GM12874 (cell line): ENCODE measurements around the gene CEP44.

ENCODE experiments used
- TF ChIP-seq, protein P1 (sequence below): IDR thresholded peaks from 2 replicates; pipeline ENCODE4 v1.5.1; 2011; ENCODE audit warnings: low read depth, mild to moderate bottlenecking, control low read depth, low read length, moderate library complexity; ENCODE audit not compliant: insufficient read depth

Gene CEP44

GRCh38 chr4:174334628-174335027, 50.9 kb downstream of the CEP44 start:
- TF ChIP-seq, protein P1, sequence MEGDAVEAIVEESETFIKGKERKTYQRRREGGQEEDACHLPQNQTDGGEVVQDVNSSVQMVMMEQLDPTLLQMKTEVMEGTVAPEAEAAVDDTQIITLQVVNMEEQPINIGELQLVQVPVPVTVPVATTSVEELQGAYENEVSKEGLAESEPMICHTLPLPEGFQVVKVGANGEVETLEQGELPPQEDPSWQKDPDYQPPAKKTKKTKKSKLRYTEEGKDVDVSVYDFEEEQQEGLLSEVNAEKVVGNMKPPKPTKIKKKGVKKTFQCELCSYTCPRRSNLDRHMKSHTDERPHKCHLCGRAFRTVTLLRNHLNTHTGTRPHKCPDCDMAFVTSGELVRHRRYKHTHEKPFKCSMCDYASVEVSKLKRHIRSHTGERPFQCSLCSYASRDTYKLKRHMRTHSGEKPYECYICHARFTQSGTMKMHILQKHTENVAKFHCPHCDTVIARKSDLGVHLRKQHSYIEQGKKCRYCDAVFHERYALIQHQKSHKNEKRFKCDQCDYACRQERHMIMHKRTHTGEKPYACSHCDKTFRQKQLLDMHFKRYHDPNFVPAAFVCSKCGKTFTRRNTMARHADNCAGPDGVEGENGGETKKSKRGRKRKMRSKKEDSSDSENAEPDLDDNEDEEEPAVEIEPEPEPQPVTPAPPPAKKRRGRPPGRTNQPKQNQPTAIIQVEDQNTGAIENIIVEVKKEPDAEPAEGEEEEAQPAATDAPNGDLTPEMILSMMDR = no peak

- TF ChIP-seq, protein P1 = no peak
Measured at GRCh38 chr4:174340714-174341113, 57.0 kb downstream of the CEP44 start.

- TF ChIP-seq, protein P1 = no peak
Measured at GRCh38 chr4:174349156-174349555, 65.4 kb downstream of the CEP44 start.

DNA sequence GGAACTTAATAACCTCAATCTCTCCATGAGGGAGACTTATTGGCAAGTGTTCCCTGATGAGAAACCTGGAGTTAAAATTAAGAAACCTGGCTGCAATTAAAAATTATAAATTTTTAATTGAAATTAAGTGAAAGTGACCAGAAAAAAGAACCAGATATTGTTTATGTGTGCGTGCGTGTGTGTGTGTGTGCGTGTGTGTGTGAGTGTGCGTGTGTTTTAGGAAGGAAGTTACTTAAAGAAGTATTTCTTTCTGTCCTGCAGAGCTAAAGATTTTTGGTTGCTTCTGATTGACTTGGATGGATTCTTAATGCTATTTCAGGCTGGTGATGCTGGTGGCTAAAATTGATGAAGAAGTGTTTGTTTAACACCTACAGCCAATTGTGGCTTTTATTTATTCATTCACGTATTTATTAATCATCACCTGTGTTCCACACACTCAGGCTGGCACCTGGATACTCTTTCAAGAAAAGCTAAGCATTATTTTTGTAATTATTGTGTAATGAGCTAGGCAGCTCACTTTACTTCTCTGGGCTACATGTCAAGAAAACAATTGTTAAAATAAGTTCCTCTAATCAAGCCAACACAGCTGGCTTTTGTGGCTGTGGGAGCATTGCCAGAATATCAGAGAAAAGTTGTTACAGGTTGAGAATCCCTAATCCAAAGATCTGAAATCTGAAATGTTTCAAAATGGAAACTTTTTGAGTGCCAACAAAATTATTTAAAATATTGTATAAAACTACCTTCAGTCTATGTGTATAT, 68.5 kb downstream of the CEP44 start:
- TF ChIP-seq, protein P1 = no peak

- TF ChIP-seq, protein P1 = no peak
Measured at GRCh38 chr4:174357321-174357720, 73.6 kb downstream of the CEP44 start.

GRCh38 chr4:174358410-174358809, 74.7 kb downstream of the CEP44 start:
- TF ChIP-seq, protein P1 = no peak

DNA sequence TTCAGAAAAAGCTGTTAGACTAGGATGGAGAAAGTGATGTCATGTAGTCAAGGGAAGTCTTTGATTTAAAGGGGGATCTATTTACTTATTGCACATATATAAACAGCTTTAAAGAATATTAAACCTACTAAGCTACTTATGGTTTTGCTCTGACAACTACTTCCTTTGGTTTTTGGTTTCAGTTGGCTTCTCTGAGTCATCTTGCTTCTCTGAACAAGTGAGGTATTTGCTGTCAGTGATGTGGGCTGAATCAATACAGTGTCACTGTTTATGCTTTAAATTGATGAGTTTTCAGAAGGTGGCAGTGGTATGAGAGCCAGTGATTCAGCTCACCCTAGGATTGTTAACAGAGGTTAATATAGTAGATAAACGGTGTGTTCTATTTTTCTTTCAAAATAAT, 75.1 kb downstream of the CEP44 start:
- TF ChIP-seq, protein P1 = no peak

DNA sequence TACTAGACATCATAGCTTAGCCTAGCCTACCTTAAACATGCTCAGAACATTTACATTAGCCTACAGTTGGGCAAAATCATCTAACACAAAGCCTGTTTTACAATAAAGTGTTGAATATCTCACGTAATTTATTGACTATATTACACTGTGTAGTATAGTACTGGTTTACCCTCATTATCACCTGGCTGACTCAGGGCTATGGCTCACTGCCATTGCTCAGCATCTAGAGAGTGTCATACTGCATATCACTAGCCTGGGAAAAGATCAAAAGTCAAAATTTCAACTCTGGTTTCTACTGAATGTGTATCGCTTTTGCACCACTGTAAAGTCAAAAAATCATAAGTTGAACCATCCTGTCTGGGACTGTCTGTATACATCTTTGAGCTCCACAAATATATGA, 78.6 kb downstream of the CEP44 start:
- TF ChIP-seq, protein P1 = no peak
